ENCODE measurements around the gene SF3A1. TPM values are rescaled to one million over a fixed set of nuclear protein-coding genes. Genes with fewer than 3 reads are reported as not detected.
A peak's percentile ranks its signal among the peaks of the same experiment; 100 is the strongest.

The SF3A1 gene
- polyA plus RNA-seq, 4 donors, result 17.6 to 94.1 (median 27.2) TPM

DNA sequence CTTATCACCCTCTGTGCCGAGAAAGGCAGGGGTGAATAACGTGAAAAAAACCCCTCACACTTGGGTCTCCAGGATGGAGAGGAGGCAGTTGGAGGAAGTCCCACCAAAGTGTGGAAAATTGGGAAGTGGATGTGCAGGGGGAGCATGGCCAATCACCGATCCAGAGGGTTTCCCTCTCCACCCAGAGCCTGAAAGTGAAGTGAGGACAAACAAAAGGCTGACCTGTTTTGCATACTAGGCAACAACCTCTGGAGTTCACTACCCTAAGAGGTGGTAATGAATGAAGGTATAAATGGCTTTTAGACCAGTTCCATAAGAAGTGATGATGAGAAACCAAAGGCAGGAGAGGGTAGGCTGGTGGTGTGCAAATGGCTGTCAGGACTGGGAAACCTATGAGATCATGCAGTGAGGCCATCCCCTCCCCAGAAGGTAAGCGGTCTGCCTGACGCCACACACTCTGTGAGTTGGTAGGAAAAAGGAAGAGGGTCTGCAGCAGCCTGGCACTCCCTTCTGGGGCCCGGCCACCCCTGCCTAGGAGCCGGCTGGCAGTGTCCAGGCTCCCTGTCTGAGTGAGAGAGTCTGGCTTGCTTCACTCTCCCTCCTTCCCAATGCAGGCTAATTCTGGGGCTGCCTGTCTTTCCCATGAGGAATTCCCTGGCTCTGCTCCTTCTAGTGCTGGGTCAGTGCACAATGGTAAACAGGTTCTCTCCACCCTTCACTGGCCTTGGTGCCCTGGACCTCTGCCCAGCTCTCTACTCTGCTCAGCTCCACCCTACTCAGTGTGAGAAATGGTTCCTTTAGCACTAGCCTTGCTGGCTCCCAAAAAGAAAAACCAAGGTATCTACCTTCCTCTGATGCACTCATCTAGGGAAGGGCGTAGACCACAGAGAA, 45.6 kb downstream of the SF3A1 start:
- Histone ChIP-seq H3K9me3 (ENCODE audit: control insufficient read depth in 2 of 2, insufficient read depth in 1 of 2, low read depth in 1 of 2, low read length in 1 of 2) (no peaks in the 10 kb centered on the region), H3K4me3 (ENCODE audit: low read depth in 1 of 3, low read length in 3 of 3) (no peak overlapping the region), H3K4me1 (ENCODE audit: control insufficient read depth in 3 of 3, insufficient read depth in 2 of 3, low read depth in 1 of 3, low read length in 2 of 3) (peaks cover 7 to 25% (median 23%) of the 10 kb centered on the region in 3 donors), H3K36me3 (ENCODE audit: control insufficient read depth in 3 of 3, insufficient read depth in 2 of 3, low read depth in 1 of 3, low read length in 3 of 3) (peaks cover 0 to 28% (median 2%) of the 10 kb centered on the region in 3 donors), H3K27me3 (ENCODE audit: control insufficient read depth in 3 of 3, insufficient read depth in 3 of 3, low read length in 3 of 3) (no peaks in the 10 kb centered on the region), H3K27ac (ENCODE audit: low read depth in 1 of 3, low read length in 2 of 3) (peak overlapping the region in 2 of 3 donors; percentile 27 to 79)
- 67 to 72% (median 68%) methylated on average over 8 of the region's 8 CpGs for WGBS, 3 donors
- DNase-seq (peak in 1 of 2 donors; percentile 42), FAIRE-seq (no peak)

DNA sequence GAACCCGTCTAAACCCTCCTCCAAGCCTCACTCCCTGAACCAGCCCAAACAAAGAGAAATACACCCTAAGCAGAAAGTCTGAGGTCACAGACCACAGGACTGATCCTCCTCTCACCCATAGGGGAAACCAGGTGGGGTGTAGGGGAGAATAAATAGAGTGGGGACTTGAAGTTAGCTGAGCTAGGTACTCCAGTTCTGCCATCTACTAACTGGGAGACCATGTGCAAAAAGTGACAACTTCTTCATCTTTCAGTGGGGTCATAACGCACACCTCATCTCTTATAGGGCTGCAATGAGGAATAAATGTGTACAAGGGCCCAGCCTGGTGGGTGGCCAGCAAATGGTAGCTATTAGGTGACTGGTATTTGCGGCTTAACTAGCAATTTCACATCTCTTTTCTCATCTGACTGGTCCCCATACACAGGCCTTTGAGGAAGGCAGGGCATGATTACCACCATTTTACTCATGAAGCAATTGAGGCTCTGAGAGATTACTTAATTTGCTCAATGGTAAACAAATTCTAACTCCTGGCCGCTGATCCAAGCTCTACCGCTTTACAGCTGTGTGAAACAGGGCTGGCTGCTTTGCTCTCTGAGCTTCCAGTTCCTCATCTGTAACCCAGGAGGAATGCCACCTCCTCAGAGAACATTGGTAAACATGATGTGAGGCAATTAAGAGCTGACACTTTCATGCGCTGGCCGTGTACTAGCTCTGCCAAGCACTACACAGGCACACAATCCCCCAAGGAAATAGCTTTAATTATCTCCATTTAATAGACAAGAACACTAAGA, 46.5 kb downstream of the SF3A1 start:
- H3K9me3 ChIP-seq (ENCODE audit: control insufficient read depth in 2 of 2, insufficient read depth in 1 of 2, low read depth in 1 of 2, low read length in 1 of 2), result no peaks in the 10 kb centered on the region
- peaks cover 7 to 35% (median 23%) of the 10 kb centered on the region in 3 donors for H3K4me1 ChIP-seq (ENCODE audit: control insufficient read depth in 3 of 3, insufficient read depth in 2 of 3, low read depth in 1 of 3, low read length in 2 of 3)
- no peak overlapping the region for H3K4me3 ChIP-seq (ENCODE audit: low read depth in 1 of 3, low read length in 3 of 3)
- WGBS, 3 donors, result 50 to 61% (median 50%) methylated on average over 7 of the region's 7 CpGs
- H3K36me3 ChIP-seq (ENCODE audit: control insufficient read depth in 3 of 3, insufficient read depth in 2 of 3, low read depth in 1 of 3, low read length in 3 of 3), result peaks cover 0 to 21% (median 2%) of the 10 kb centered on the region in 3 donors
- no peaks in the 10 kb centered on the region for H3K27me3 ChIP-seq (ENCODE audit: control insufficient read depth in 3 of 3, insufficient read depth in 3 of 3, low read length in 3 of 3)
- DNase-seq (peak in 1 of 2 donors; percentile 36), FAIRE-seq (no peak)
- peak overlapping the region in 2 of 3 donors; percentile 27 to 79 for H3K27ac ChIP-seq (ENCODE audit: low read depth in 1 of 3, low read length in 2 of 3)

DNA sequence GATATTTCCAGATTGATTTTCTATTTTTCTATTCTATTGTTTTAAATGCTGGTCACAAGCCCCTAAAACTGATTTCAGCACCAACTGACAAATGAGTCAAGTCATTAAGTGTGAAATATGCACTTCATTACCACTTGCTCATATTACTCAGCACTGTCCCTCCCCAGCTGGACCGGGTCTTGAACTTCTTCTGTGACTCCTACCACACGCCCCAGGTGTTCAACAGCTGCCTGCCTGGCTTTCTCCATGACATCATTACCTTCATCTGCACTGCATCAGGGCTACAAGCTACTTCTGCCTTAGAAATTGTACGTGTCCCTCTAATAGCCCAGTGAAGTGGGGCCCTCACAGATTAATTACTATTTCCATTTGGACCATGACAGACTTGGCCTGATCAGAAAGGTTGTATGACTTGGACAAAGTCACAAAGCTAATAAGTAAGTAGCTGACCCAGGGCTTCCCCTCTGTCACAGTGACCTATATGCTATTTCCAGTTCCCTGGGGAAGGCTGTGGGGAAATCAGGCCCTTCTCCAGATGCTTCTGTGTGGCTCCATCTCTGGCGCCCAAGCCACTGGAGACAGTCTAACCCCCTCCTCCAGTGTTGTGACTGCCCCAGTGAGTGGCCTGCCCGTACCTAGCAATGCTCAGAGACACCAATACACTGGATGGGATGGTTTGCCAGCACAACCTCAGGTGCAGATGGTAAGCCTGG, 48.0 kb downstream of the SF3A1 start:
- Histone ChIP-seq H3K4me1 (ENCODE audit: control insufficient read depth in 3 of 3, insufficient read depth in 2 of 3, low read depth in 1 of 3, low read length in 2 of 3) (peaks cover 7 to 45% (median 24%) of the 10 kb centered on the region in 3 donors), H3K4me3 (ENCODE audit: low read depth in 1 of 3, low read length in 3 of 3) (no peak overlapping the region), H3K9me3 (ENCODE audit: control insufficient read depth in 2 of 2, insufficient read depth in 1 of 2, low read depth in 1 of 2, low read length in 1 of 2) (no peaks in the 10 kb centered on the region), H3K36me3 (ENCODE audit: control insufficient read depth in 3 of 3, insufficient read depth in 2 of 3, low read depth in 1 of 3, low read length in 3 of 3) (peaks cover 0 to 24% (median 2%) of the 10 kb centered on the region in 3 donors), H3K27ac (ENCODE audit: low read depth in 1 of 3, low read length in 2 of 3) (peak overlapping the region in 1 of 3 donors; percentile 38), H3K27me3 (ENCODE audit: control insufficient read depth in 3 of 3, insufficient read depth in 3 of 3, low read length in 3 of 3) (no peaks in the 10 kb centered on the region)
- WGBS, 3 donors, result 67 to 75% (median 74%) methylated on average over 5 of the region's 5 CpGs
- FAIRE-seq, result no peak
- no peak for DNase-seq

DNA sequence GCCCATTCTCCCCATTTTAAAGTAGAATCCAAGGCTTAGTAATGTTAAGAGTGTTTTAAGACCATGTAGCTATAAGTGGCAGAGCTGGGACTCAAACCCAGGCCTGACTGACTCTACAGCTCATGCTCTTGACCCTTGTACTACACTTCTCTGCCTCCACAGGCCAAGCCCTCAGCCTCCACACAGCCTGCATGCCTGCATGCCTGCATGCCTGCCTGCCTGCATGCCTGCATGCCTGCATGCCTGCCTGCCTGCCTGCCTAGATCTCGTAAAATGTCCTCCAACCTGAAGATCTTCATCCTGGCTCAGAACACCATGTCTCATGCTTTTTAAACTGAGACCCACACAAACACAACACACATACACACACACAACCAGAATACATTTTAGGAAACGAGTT, 48.6 kb downstream of the SF3A1 start:
- no peak for FAIRE-seq
- 77 to 87% (median 81%) methylated on average over 2 of the region's 2 CpGs for WGBS, 3 donors

DNA sequence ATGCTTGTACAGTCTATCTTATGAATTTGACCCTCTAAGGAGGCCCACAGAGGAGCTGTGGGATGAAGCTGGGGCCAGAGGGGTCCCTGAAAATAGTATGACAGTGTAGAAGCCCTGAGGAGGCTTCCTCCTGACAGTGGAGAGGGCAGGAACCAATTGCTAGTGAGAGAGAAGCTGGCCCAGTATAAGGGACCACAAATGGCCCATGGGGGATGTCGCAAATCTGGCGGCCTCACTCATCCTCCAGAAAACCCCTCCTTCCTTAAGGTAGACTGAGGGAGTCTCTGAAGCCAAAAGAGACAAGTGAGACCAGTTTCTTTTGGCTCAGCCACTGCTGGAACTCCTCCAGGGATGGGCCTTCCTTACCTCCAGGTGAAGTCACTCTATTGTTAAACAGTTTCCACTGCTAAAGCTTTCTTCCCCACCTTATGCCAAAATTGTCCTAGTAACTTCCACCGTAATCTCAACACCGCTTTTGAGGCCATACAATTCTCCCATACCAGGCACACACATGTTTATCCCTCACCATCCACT, 49.6 kb downstream of the SF3A1 start:
- Histone ChIP-seq H3K27me3 (ENCODE audit: control insufficient read depth in 3 of 3, insufficient read depth in 3 of 3, low read length in 3 of 3) (no peaks in the 10 kb centered on the region), H3K4me1 (ENCODE audit: control insufficient read depth in 3 of 3, insufficient read depth in 2 of 3, low read depth in 1 of 3, low read length in 2 of 3) (peaks cover 7 to 49% (median 29%) of the 10 kb centered on the region in 3 donors), H3K27ac (ENCODE audit: low read depth in 1 of 3, low read length in 2 of 3) (peak overlapping the region in 2 of 3 donors; percentile 32 to 74), H3K9me3 (ENCODE audit: control insufficient read depth in 2 of 2, insufficient read depth in 1 of 2, low read depth in 1 of 2, low read length in 1 of 2) (no peaks in the 10 kb centered on the region), H3K4me3 (ENCODE audit: low read depth in 1 of 3, low read length in 3 of 3) (no peak overlapping the region), H3K36me3 (ENCODE audit: control insufficient read depth in 3 of 3, insufficient read depth in 2 of 3, low read depth in 1 of 3, low read length in 3 of 3) (peaks cover 0 to 39% (median 0%) of the 10 kb centered on the region in 3 donors)
- 72 to 94% (median 79%) methylated on average over 4 of the region's 4 CpGs for WGBS, 3 donors
- no peak for DNase-seq
- FAIRE-seq, result no peak

More for the DNA sequence above, 48.6 kb downstream of the SF3A1 start:
- Histone ChIP-seq H3K9me3 (ENCODE audit: control insufficient read depth in 2 of 2, insufficient read depth in 1 of 2, low read depth in 1 of 2, low read length in 1 of 2) (no peaks in the 10 kb centered on the region), H3K27me3 (ENCODE audit: control insufficient read depth in 3 of 3, insufficient read depth in 3 of 3, low read length in 3 of 3) (no peaks in the 10 kb centered on the region), H3K36me3 (ENCODE audit: control insufficient read depth in 3 of 3, insufficient read depth in 2 of 3, low read depth in 1 of 3, low read length in 3 of 3) (peaks cover 0 to 30% (median 2%) of the 10 kb centered on the region in 3 donors), H3K27ac (ENCODE audit: low read depth in 1 of 3, low read length in 2 of 3) (peak overlapping the region in 1 of 3 donors; percentile 29), H3K4me3 (ENCODE audit: low read depth in 1 of 3, low read length in 3 of 3) (no peak overlapping the region), H3K4me1 (ENCODE audit: control insufficient read depth in 3 of 3, insufficient read depth in 2 of 3, low read depth in 1 of 3, low read length in 2 of 3) (peaks cover 7 to 45% (median 24%) of the 10 kb centered on the region in 3 donors)
- no peak for DNase-seq

DNA sequence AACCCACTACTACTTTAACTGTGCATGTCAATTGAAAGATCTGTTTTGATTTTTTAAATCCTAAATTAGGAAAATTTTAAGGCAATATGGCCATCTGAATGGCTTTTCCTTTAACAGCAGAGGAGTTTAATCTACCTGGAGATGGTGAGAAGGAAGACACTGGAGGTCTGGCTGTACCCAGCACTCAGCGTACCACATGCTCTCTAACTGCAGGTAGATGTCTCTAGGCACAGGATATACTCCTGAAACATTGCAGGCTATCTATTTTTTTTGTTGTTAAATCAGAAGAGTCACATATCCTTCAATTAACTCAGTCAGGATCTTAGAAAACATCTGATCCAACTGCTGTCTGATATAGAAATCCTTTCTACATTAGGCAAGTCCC, 50.1 kb downstream of the SF3A1 start:
- Histone ChIP-seq H3K9me3 (ENCODE audit: control insufficient read depth in 2 of 2, insufficient read depth in 1 of 2, low read depth in 1 of 2, low read length in 1 of 2) (no peaks in the 10 kb centered on the region), H3K4me3 (ENCODE audit: low read depth in 1 of 3, low read length in 3 of 3) (no peak overlapping the region), H3K27me3 (ENCODE audit: control insufficient read depth in 3 of 3, insufficient read depth in 3 of 3, low read length in 3 of 3) (no peaks in the 10 kb centered on the region), H3K36me3 (ENCODE audit: control insufficient read depth in 3 of 3, insufficient read depth in 2 of 3, low read depth in 1 of 3, low read length in 3 of 3) (peaks cover 0 to 43% (median 0%) of the 10 kb centered on the region in 3 donors), H3K4me1 (ENCODE audit: control insufficient read depth in 3 of 3, insufficient read depth in 2 of 3, low read depth in 1 of 3, low read length in 2 of 3) (peaks cover 5 to 52% (median 26%) of the 10 kb centered on the region in 3 donors), H3K27ac (ENCODE audit: low read depth in 1 of 3, low read length in 2 of 3) (peak overlapping the region in 2 of 3 donors; percentile 32 to 74)
- no peak for FAIRE-seq
- WGBS, 3 donors, result 57 to 93% (median 72%) methylated on average over 1 of the region's 1 CpG
- DNase-seq, result no peak

DNA sequence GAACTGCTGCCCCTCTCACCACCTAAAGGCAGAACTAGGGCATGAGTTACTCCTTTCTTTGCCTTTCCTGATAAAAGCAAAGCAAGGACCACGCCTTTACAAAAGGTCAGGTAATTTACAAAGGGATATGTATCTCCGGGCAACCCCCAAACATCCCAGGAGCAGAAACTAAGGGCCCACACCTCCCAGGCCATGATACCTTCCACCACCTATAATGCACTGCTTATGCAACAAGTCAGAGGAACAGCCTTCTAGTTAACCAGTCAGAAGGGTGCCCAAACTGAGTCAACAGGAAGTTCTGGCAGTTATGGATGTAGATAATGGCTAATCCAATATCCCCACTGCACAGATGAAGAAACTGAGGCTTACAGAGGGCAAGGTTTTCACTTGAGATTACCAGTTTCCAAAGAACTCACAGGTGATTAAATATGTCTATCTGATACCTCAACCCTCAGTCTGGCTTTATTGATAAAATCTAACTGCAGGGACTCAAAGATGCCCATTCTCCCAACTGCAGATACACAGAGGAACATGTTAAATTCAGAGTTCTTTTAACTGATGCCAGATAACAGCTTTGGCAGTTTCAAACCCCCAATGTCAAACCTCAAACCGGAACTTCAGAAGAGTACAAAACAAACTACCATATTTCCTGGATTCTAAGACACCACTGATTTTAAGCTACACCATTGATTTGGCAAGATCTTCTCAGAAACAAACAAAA, 50.6 kb downstream of the SF3A1 start:
- 26 to 35% (median 31%) methylated on average over 3 of the region's 3 CpGs for WGBS, 3 donors
- Histone ChIP-seq H3K36me3 (ENCODE audit: control insufficient read depth in 3 of 3, insufficient read depth in 2 of 3, low read depth in 1 of 3, low read length in 3 of 3) (peaks cover 0 to 46% (median 0%) of the 10 kb centered on the region in 3 donors), H3K9me3 (ENCODE audit: control insufficient read depth in 2 of 2, insufficient read depth in 1 of 2, low read depth in 1 of 2, low read length in 1 of 2) (no peaks in the 10 kb centered on the region), H3K27me3 (ENCODE audit: control insufficient read depth in 3 of 3, insufficient read depth in 3 of 3, low read length in 3 of 3) (no peaks in the 10 kb centered on the region), H3K4me3 (ENCODE audit: low read depth in 1 of 3, low read length in 3 of 3) (peak overlapping the region in 1 of 3 donors; percentile 18), H3K27ac (ENCODE audit: low read depth in 1 of 3, low read length in 2 of 3) (peak overlapping the region; percentile 39 to 75 (median 65)), H3K4me1 (ENCODE audit: control insufficient read depth in 3 of 3, insufficient read depth in 2 of 3, low read depth in 1 of 3, low read length in 2 of 3) (peaks cover 0 to 46% (median 21%) of the 10 kb centered on the region in 3 donors)
- no peak for FAIRE-seq
- peak; percentile 50 to 58 for DNase-seq
